Prostate gland (tissue), 2 donors: ENCODE results near the gene BRD1. TPM values are rescaled to one million over a fixed set of nuclear protein-coding genes. Genes with fewer than 3 reads are reported as not detected.

Source experiments
- DNase-seq: peaks from one replicate; pipeline ENCODE4 v3.0.0-alpha.2; 2019; ENCODE audit warnings: low spot score
- H3K27ac ChIP-seq, 2 donors: fragments of 200-600 bp; sonication (generic); 2 replicates each; pipeline ENCODE4 v1.5.1; 2017 to 2019
- H3K27me3 ChIP-seq: fragments of 200-600 bp; sonication (generic); replicated peaks from 2 replicates; pipeline ENCODE4 v1.5.1; 2019; ENCODE audit not compliant: insufficient read depth
- H3K36me3 ChIP-seq, 2 donors: fragments of 200-600 bp; sonication (generic); 1 replicate in 1 of 2; 2 replicates in 1 of 2; pipeline versions ENCODE4 v1.5.1 to v1.8.1; 2017 to 2019
- H3K4me1 ChIP-seq: fragments of 200-600 bp; sonication (generic); replicated peaks from 2 replicates; pipeline ENCODE4 v1.5.1; 2019
- H3K4me3 ChIP-seq, 2 donors: fragments of 200-600 bp; sonication (generic); 2 replicates each; pipeline ENCODE4 v1.5.1; 2017 to 2019
- H3K9me3 ChIP-seq: fragments of 200-600 bp; sonication (generic); 2 replicates; pipeline ENCODE4 v1.5.1; 2017
- POLR2A ChIP-seq: fragments of 450-650 bp; IDR thresholded peaks from one replicate; pipeline ENCODE4 v1.6.1; 2016; ENCODE audit warnings: antibody characterized with exemption, mild to moderate bottlenecking
- POLR2AphosphoS5 ChIP-seq: sonication (generic); formaldehyde crosslinking; IDR thresholded peaks from one replicate; pipeline ENCODE4 v1.6.1; 2017; ENCODE audit warnings: antibody characterized with exemption
- WGBS: methylation state at CpG from one replicate; pipeline ENCODE4 v1.1.5; 2018; 5-methylcytosine and 5-hydroxymethylcytosine counted together
- intact Hi-C: fragments of 100-400 bp; cut with DNase I; formaldehyde crosslinking; loops from one replicate; pipeline ENCODE4 v1.14.2; 2022
- total RNA-seq, 2 donors: library from RNA; depleted of rRNA; stranded (reverse); fragments of >200 nt; gene quantifications; one replicate each; pipeline ENCODE4 v1.1.0, GENCODE V29; 2016
- TF ChIP-seq, protein P1 (sequence below), 4 experiments: fragments of 200-600 bp in 2 of 4; fragments of 450-650 bp in 2 of 4; sonication (generic) in 2 of 4; IDR thresholded peaks; 1 replicate in 3 of 4; 2 replicates in 1 of 4; pipeline ENCODE4 v1.5.1; 2016 to 2019; ENCODE audit warnings: antibody characterized with exemption in 4 of 4, mild to moderate bottlenecking in 2 of 4, moderate library complexity in 2 of 4

Gene BRD1
- total RNA-seq, 2 donors from 2014 or later = 40.3 to 74.2 TPM

DNA sequence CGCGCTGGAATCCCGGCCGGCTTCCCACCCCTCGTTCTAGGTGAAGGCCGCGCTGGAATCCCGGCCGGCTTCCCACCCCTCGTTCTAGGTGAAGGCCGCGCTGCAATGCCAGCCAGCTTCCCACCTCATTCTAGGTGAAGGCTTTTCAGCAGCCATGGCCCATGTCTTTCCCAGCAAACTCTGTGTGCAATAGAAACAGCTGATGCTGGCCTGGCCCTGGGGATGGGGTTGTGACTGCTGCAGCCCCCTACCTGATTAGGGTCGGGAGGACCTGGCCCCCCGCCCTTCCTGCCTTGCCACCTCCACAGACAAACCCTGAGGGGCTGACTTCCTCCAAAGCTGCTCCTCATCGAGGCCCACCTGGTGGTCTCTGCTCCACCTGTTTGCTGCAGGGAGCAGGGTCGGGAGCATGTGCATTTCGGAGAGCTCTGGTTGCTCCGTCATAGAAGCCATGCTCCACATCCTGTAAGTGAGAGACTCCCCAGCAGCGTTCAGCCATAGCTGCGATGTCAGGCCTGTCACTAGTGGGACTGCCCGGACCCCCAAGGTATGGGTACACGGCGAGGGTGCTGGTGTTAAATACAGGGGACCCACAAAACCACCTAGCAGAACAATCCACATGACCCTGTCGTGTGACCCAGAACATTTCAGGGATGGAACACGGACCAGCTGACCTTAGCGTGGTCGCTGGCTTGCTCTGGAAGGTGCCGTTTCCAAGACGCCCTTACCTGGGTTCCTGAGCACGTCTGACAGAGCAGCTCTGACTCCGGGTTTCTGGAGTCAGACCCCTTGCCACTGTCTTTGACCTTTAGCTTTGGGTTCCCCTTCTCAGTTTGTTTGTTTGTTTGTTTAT, 29.3 kb upstream of the BRD1 start:
- TF ChIP-seq POLR2AphosphoS5 (no peak), POLR2A (no peak)
- Histone ChIP-seq H3K4me1 (peaks cover 5% of the 10 kb centered on the region), H3K4me3 (no peak overlapping the region), H3K27ac (no peak overlapping the region), H3K27me3 (no peaks in the 10 kb centered on the region), H3K9me3 (no peaks in the 10 kb centered on the region), H3K36me3 (no peaks in the 10 kb centered on the region)
- DNase-seq = no peak
- intact Hi-C loops = no loop called here
- WGBS = 87% methylated on average over 25 of the region's 31 CpGs

DNA sequence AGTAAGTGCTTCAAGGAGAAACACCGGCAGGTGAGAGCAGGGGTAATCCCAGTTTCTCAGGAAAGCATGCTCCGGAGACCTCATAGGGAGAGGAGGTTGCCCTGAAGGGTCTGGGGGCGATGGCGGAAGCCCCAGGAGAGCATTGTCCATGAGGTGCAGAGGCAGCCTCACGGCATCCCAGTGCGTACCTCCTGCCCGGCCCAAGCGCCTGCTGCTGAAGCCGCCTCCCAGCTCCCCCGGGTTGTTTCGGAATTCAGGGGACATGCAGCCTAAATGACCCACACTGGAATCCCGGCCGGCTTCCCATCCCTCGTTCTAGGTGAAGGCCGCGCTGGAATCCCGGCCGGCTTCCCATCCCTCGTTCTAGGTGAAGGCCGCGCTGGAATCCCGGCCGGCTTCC, 28.7 kb upstream of the BRD1 start:
- DNase-seq = no peak
- 90% methylated on average over 19 of the region's 23 CpGs for WGBS

GRCh38 chr22:49855251-49855911, 27.7 kb upstream of the BRD1 start:
- H3K4me3 ChIP-seq = no peak overlapping the region
- H3K36me3 ChIP-seq = no peaks in the 10 kb centered on the region
- WGBS = 36% methylated on average over 9 of the region's 9 CpGs
- intact Hi-C loops = no loop called here
- TF ChIP-seq POLR2A = no peak
- no peak for TF ChIP-seq POLR2AphosphoS5
- TF ChIP-seq, protein P1, sequence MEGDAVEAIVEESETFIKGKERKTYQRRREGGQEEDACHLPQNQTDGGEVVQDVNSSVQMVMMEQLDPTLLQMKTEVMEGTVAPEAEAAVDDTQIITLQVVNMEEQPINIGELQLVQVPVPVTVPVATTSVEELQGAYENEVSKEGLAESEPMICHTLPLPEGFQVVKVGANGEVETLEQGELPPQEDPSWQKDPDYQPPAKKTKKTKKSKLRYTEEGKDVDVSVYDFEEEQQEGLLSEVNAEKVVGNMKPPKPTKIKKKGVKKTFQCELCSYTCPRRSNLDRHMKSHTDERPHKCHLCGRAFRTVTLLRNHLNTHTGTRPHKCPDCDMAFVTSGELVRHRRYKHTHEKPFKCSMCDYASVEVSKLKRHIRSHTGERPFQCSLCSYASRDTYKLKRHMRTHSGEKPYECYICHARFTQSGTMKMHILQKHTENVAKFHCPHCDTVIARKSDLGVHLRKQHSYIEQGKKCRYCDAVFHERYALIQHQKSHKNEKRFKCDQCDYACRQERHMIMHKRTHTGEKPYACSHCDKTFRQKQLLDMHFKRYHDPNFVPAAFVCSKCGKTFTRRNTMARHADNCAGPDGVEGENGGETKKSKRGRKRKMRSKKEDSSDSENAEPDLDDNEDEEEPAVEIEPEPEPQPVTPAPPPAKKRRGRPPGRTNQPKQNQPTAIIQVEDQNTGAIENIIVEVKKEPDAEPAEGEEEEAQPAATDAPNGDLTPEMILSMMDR (IDR thresholded peaks at IDR 0.05) = no peak
- no peaks in the 10 kb centered on the region for H3K27me3 ChIP-seq
- H3K9me3 ChIP-seq = no peaks in the 10 kb centered on the region
- DNase-seq = no peak
- H3K4me1 ChIP-seq = peaks cover 5% of the 10 kb centered on the region
- H3K27ac ChIP-seq = peak overlapping the region in 1 of 2 donors; percentile 39

More for the DNA sequence above, 28.7 kb upstream of the BRD1 start:
- Histone ChIP-seq H3K9me3 (no peaks in the 10 kb centered on the region), H3K4me3 (no peak overlapping the region), H3K27ac (no peak overlapping the region), H3K4me1 (peaks cover 5% of the 10 kb centered on the region), H3K27me3 (no peaks in the 10 kb centered on the region), H3K36me3 (no peaks in the 10 kb centered on the region)
- TF ChIP-seq, protein P1 (IDR thresholded peaks at IDR 0.05) = no peak
- no peak for TF ChIP-seq POLR2A
- TF ChIP-seq POLR2AphosphoS5 = no peak
- intact Hi-C loops = no loop called here

- intact Hi-C loops = loop anchor here (5.0 kb wide), 1 partner anchor 63 kb away; the partner anchor contains the start of genes ALG12 and CRELD2
- H3K9me3 ChIP-seq = no peaks in the 10 kb centered on the region
- H3K27me3 ChIP-seq = peaks cover 4% of the 10 kb centered on the region
- H3K27ac ChIP-seq = peak overlapping the region; percentile 39 to 49
- H3K4me3 ChIP-seq = peak overlapping the region; percentile 41 to 55
- peak; percentile 27 for DNase-seq
- TF ChIP-seq POLR2AphosphoS5 (no peak), POLR2A (no peak)
- TF ChIP-seq, protein P1 (IDR thresholded peaks at IDR 0.05) = no peak
- 1% methylated on average over 30 of the region's 101 CpGs for WGBS
- peaks cover 8% of the 10 kb centered on the region for H3K4me1 ChIP-seq
- no peaks in the 10 kb centered on the region for H3K36me3 ChIP-seq
These were observed 26.5 kb upstream of the BRD1 start for GRCh38 chr22:49853981-49854831.
